Measurements from ENCODE around the gene PAN3. TPM values are rescaled to one million over a fixed set of nuclear protein-coding genes. Genes with fewer than 3 reads are reported as not detected.

PAN3 gene
- total RNA-seq, 2 experiments from 2014 or later: 37.7 to 40.1 TPM

GRCh38 chr13:28145049-28145448 is 6.7 kb downstream of the PAN3 start:
- no peak for DNase-seq
- Mint-ChIP-seq H3K36me3 (ENCODE audit: low read depth) (peaks cover 26% of the 10 kb centered on the region), H3K9me3 (no peaks in the 10 kb centered on the region), H3K4me3 (no peak overlapping the region), H3K27ac (no peak overlapping the region), H3K27me3 (no peaks in the 10 kb centered on the region), H3K4me1 (peaks cover 21% of the 10 kb centered on the region)
- CTCF ChIA-PET: no interaction called here
- POLR2A ChIA-PET: no interaction called here

- no peak for DNase-seq
- Mint-ChIP-seq H3K9me3 (no peaks in the 10 kb centered on the region), H3K27me3 (no peaks in the 10 kb centered on the region), H3K27ac (no peak overlapping the region), H3K36me3 (ENCODE audit: low read depth) (peaks cover 13% of the 10 kb centered on the region), H3K4me3 (no peak overlapping the region), H3K4me1 (peaks cover 4% of the 10 kb centered on the region)
- ChIA-PET POLR2A (interaction anchor here (2.0 kb wide), 1 partner anchor 8 kb away, joined by 7 read pairs; no protein-coding TSS in a partner anchor), CTCF (no interaction called here)
Observed at GRCh38 chr13:28147495-28147894, 9.2 kb downstream of the PAN3 start.

- H3K9me3 Mint-ChIP-seq: peaks cover 10% of the 10 kb centered on the region
- H3K4me1 Mint-ChIP-seq: no peaks in the 10 kb centered on the region
- ChIA-PET CTCF (no interaction called here), POLR2A (no interaction called here)
- H3K36me3 Mint-ChIP-seq (ENCODE audit: low read depth): peaks cover 31% of the 10 kb centered on the region
- no peaks in the 10 kb centered on the region for H3K27me3 Mint-ChIP-seq
- H3K4me3 Mint-ChIP-seq: no peak overlapping the region
- DNase-seq: no peak
- no peak overlapping the region for H3K27ac Mint-ChIP-seq
Observed at GRCh38 chr13:28159057-28159456, 20.7 kb downstream of the PAN3 start.

- Mint-ChIP-seq H3K36me3 (ENCODE audit: low read depth) (peaks cover 23% of the 10 kb centered on the region), H3K9me3 (peaks cover 9% of the 10 kb centered on the region), H3K4me3 (no peak overlapping the region), H3K27me3 (no peaks in the 10 kb centered on the region), H3K27ac (no peak overlapping the region), H3K4me1 (no peaks in the 10 kb centered on the region)
- ChIA-PET CTCF (no interaction called here), POLR2A (no interaction called here)
- no peak for DNase-seq
Observed at GRCh38 chr13:28161370-28161769, 23.0 kb downstream of the PAN3 start.

GRCh38 chr13:28163587-28163986 is 25.2 kb downstream of the PAN3 start:
- peaks cover 3% of the 10 kb centered on the region for H3K9me3 Mint-ChIP-seq
- CTCF ChIA-PET: no interaction called here

GRCh38 chr13:28166257-28166656 is 27.9 kb downstream of the PAN3 start:
- POLR2A ChIA-PET: no interaction called here
- H3K4me1 Mint-ChIP-seq: no peaks in the 10 kb centered on the region
- no peaks in the 10 kb centered on the region for H3K9me3 Mint-ChIP-seq
- no peak overlapping the region for H3K27ac Mint-ChIP-seq
- CTCF ChIA-PET: no interaction called here
- H3K36me3 Mint-ChIP-seq (ENCODE audit: low read depth): peaks cover 3% of the 10 kb centered on the region
- no peaks in the 10 kb centered on the region for H3K27me3 Mint-ChIP-seq
- H3K4me3 Mint-ChIP-seq: no peak overlapping the region
- no peak for DNase-seq

More at GRCh38 chr13:28163587-28163986, 25.2 kb downstream of the PAN3 start:
- Mint-ChIP-seq H3K4me1 (no peaks in the 10 kb centered on the region), H3K27me3 (no peaks in the 10 kb centered on the region), H3K27ac (no peak overlapping the region), H3K36me3 (ENCODE audit: low read depth) (peaks cover 7% of the 10 kb centered on the region), H3K4me3 (no peak overlapping the region)
- DNase-seq: no peak
- POLR2A ChIA-PET: no interaction called here

- no peak overlapping the region for H3K4me3 Mint-ChIP-seq
- no peak for DNase-seq
- no peaks in the 10 kb centered on the region for H3K4me1 Mint-ChIP-seq
- no peaks in the 10 kb centered on the region for H3K9me3 Mint-ChIP-seq
- H3K36me3 Mint-ChIP-seq (ENCODE audit: low read depth): peaks cover 11% of the 10 kb centered on the region
- ChIA-PET POLR2A (no interaction called here), CTCF (no interaction called here)
- H3K27me3 Mint-ChIP-seq: no peaks in the 10 kb centered on the region
- H3K27ac Mint-ChIP-seq: no peak overlapping the region
Observed at GRCh38 chr13:28171266-28171665, 32.9 kb downstream of the PAN3 start.

GRCh38 chr13:28172947-28173346 is 34.6 kb downstream of the PAN3 start:
- Mint-ChIP-seq H3K36me3 (ENCODE audit: low read depth) (peaks cover 21% of the 10 kb centered on the region), H3K4me3 (no peak overlapping the region), H3K4me1 (no peaks in the 10 kb centered on the region), H3K27ac (no peak overlapping the region), H3K27me3 (no peaks in the 10 kb centered on the region), H3K9me3 (no peaks in the 10 kb centered on the region)
- ChIA-PET POLR2A (no interaction called here), CTCF (no interaction called here)
- DNase-seq: no peak

- ChIA-PET POLR2A (no interaction called here), CTCF (no interaction called here)
- H3K4me1 Mint-ChIP-seq: no peaks in the 10 kb centered on the region
- H3K27ac Mint-ChIP-seq: no peak overlapping the region
- DNase-seq: no peak
- H3K27me3 Mint-ChIP-seq: no peaks in the 10 kb centered on the region
- H3K36me3 Mint-ChIP-seq (ENCODE audit: low read depth): peaks cover 23% of the 10 kb centered on the region
- no peaks in the 10 kb centered on the region for H3K9me3 Mint-ChIP-seq
- H3K4me3 Mint-ChIP-seq: no peak overlapping the region
Observed at GRCh38 chr13:28173793-28174192, 35.4 kb downstream of the PAN3 start.

- Mint-ChIP-seq H3K27ac (no peak overlapping the region), H3K27me3 (no peaks in the 10 kb centered on the region), H3K4me1 (no peaks in the 10 kb centered on the region), H3K9me3 (no peaks in the 10 kb centered on the region), H3K4me3 (no peak overlapping the region), H3K36me3 (ENCODE audit: low read depth) (peaks cover 31% of the 10 kb centered on the region)
- DNase-seq: no peak
- CTCF ChIA-PET: no interaction called here
- POLR2A ChIA-PET: no interaction called here
Observed at GRCh38 chr13:28177327-28177726, 39.0 kb downstream of the PAN3 start.

- CTCF ChIA-PET: no interaction called here
- no peak for DNase-seq
- no peak overlapping the region for H3K27ac Mint-ChIP-seq
- H3K4me1 Mint-ChIP-seq: no peaks in the 10 kb centered on the region
- peaks cover 32% of the 10 kb centered on the region for H3K36me3 Mint-ChIP-seq (ENCODE audit: low read depth)
- H3K27me3 Mint-ChIP-seq: no peaks in the 10 kb centered on the region
- no peak overlapping the region for H3K4me3 Mint-ChIP-seq
- no peaks in the 10 kb centered on the region for H3K9me3 Mint-ChIP-seq
- POLR2A ChIA-PET: no interaction called here
Observed at GRCh38 chr13:28177877-28178276, 39.5 kb downstream of the PAN3 start.

- Mint-ChIP-seq H3K9me3 (no peaks in the 10 kb centered on the region), H3K4me3 (no peak overlapping the region), H3K27me3 (no peaks in the 10 kb centered on the region), H3K36me3 (ENCODE audit: low read depth) (peaks cover 30% of the 10 kb centered on the region), H3K27ac (no peak overlapping the region), H3K4me1 (no peaks in the 10 kb centered on the region)
- DNase-seq: no peak
- POLR2A ChIA-PET: interaction anchor here (0.7 kb wide), 1 partner anchor 1436 kb away, joined by 3 read pairs; no protein-coding TSS in a partner anchor
- CTCF ChIA-PET: no interaction called here
Observed at GRCh38 chr13:28179974-28180373, 41.6 kb downstream of the PAN3 start.

- H3K9me3 Mint-ChIP-seq: no peaks in the 10 kb centered on the region
- no peak for DNase-seq
Observed at GRCh38 chr13:28181413-28181812, 43.1 kb downstream of the PAN3 start.

GRCh38 chr13:28185256-28185655 is 46.9 kb downstream of the PAN3 start:
- no peak for DNase-seq
- H3K4me3 Mint-ChIP-seq: no peak overlapping the region
- no peaks in the 10 kb centered on the region for H3K4me1 Mint-ChIP-seq
- no peaks in the 10 kb centered on the region for H3K27me3 Mint-ChIP-seq
- ChIA-PET CTCF (no interaction called here), POLR2A (no interaction called here)
- peaks cover 11% of the 10 kb centered on the region for H3K36me3 Mint-ChIP-seq (ENCODE audit: low read depth)
- H3K9me3 Mint-ChIP-seq: no peaks in the 10 kb centered on the region
- H3K27ac Mint-ChIP-seq: no peak overlapping the region

More at GRCh38 chr13:28181413-28181812, 43.1 kb downstream of the PAN3 start:
- Mint-ChIP-seq H3K27me3 (no peaks in the 10 kb centered on the region), H3K4me1 (no peaks in the 10 kb centered on the region), H3K27ac (no peak overlapping the region), H3K36me3 (ENCODE audit: low read depth) (peaks cover 24% of the 10 kb centered on the region), H3K4me3 (no peak overlapping the region)
- ChIA-PET POLR2A (no interaction called here), CTCF (no interaction called here)

- no peaks in the 10 kb centered on the region for H3K27me3 Mint-ChIP-seq
- peaks cover 2% of the 10 kb centered on the region for H3K4me1 Mint-ChIP-seq
- no peaks in the 10 kb centered on the region for H3K9me3 Mint-ChIP-seq
- DNase-seq: no peak
- ChIA-PET POLR2A (no interaction called here), CTCF (interaction anchor here (0.9 kb wide), 1 partner anchor 13 kb away, joined by 3 read pairs; no protein-coding TSS in a partner anchor)
- no peak overlapping the region for H3K27ac Mint-ChIP-seq
- no peak overlapping the region for H3K4me3 Mint-ChIP-seq
- H3K36me3 Mint-ChIP-seq (ENCODE audit: low read depth): peaks cover 17% of the 10 kb centered on the region
Observed at GRCh38 chr13:28199089-28199488, 60.7 kb downstream of the PAN3 start.

Data from activated CD4-positive, alpha-beta memory T cell treated with anti-CD3 and anti-CD28 coated beads, Interleukin-2, amount 10 ng/mL, durations not matched to agents 7 days and 5 days (primary cell).